Ectodermal cell (in vitro differentiated cells): Measurements from ENCODE around the gene ZNF396.

ENCODE experiments used
- H3K27ac ChIP-seq: 2 replicates; pipeline ENCODE4 v1.7.0; 2013; ENCODE audit warnings: mild to moderate bottlenecking, low read depth, low read length; ENCODE audit not compliant: insufficient read depth, poor library complexity, severe bottlenecking
- H3K27me3 ChIP-seq: 2 replicates; pipeline ENCODE4 v1.7.0; 2013; ENCODE audit warnings: mild to moderate bottlenecking, low read length; ENCODE audit not compliant: insufficient read depth, control insufficient read depth, poor library complexity, severe bottlenecking
- H3K36me3 ChIP-seq: one replicate; pipeline ENCODE4 v1.7.0; 2013; ENCODE audit warnings: low read length; ENCODE audit not compliant: control insufficient read depth, insufficient read depth
- H3K4me1 ChIP-seq: one replicate; pipeline ENCODE4 v1.7.0; 2013; ENCODE audit warnings: low read length; ENCODE audit not compliant: control insufficient read depth, insufficient read depth
- H3K4me3 ChIP-seq: 2 replicates; pipeline ENCODE4 v1.7.0; 2013; ENCODE audit warnings: low read depth, low read length, control low read depth; ENCODE audit not compliant: insufficient read depth
- H3K9me3 ChIP-seq: 2 replicates; pipeline ENCODE4 v1.7.0; 2013; ENCODE audit warnings: mild to moderate bottlenecking, low read length, moderate library complexity; ENCODE audit not compliant: control insufficient read depth
- WGBS, 2 experiments: methylation state at CpG; one replicate each; pipeline ENCODE4 v1.1.7; 2013; ENCODE audit warnings: missing lambda C conversion rate in 2 of 2; 5-methylcytosine and 5-hydroxymethylcytosine counted together

ZNF396 gene

GRCh38 chr18:35343488-35343935, 33.6 kb downstream of the ZNF396 start:
- Histone ChIP-seq H3K27ac (no peak overlapping the region), H3K4me3 (peak overlapping the region; percentile 95), H3K4me1 (peaks cover 6% of the 10 kb centered on the region), H3K36me3 (peaks cover 16% of the 10 kb centered on the region), H3K27me3 (no peaks in the 10 kb centered on the region), H3K9me3 (no peaks in the 10 kb centered on the region)
- WGBS, 2 experiments, result 1% methylated on average over 15 of the region's 15 CpGs

DNA sequence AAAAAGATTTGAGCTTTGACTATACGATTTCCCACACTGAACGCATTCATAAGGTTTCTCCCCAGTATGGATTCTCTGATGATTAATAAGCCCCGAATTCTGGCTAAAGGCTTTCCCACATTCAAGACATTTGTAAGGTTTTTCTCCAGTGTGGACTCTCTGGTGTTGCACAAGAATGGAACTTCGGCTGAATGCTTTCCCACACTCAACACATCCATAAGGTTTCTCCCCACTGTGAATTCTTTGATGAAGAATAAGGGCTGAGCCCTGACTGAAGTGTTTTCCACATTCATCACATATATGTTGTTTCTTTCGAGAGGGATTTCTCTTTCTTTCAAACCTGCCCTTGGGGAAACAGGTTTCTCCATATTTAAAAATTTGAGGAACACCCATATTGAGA, 39.9 kb downstream of the ZNF396 start:
- 92 to 95% methylated on average over 5 of the region's 5 CpGs for WGBS, 2 experiments
- Histone ChIP-seq H3K4me1 (no peaks in the 10 kb centered on the region), H3K9me3 (no peaks in the 10 kb centered on the region), H3K36me3 (peaks cover 46% of the 10 kb centered on the region), H3K4me3 (no peak overlapping the region), H3K27ac (no peak overlapping the region), H3K27me3 (no peaks in the 10 kb centered on the region)

DNA sequence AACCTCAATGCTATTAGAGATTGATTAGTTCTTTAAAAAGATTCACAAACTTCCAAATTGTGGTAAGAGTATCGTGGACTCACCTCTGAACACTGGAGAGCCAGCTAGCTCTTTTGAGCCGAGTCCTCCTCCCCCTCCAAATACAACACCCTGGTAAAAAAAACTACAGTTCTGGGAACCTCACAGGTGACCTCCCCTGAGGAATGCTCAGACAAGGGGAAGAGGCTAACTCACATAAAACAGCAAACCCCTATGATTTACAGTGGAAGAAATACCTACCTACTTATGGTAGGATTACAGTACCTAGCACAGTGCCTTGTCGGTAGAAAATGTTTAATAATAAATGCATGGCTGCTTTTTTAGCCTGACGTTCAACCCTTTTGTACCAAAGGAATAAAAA, 41.3 kb downstream of the ZNF396 start:
- no peaks in the 10 kb centered on the region for H3K4me1 ChIP-seq
- peaks cover 46% of the 10 kb centered on the region for H3K36me3 ChIP-seq
- H3K27me3 ChIP-seq, result no peaks in the 10 kb centered on the region
- no peaks in the 10 kb centered on the region for H3K9me3 ChIP-seq
- H3K27ac ChIP-seq, result no peak overlapping the region
- WGBS, 2 experiments, result 94 to 97% methylated on average over 4 of the region's 4 CpGs
- H3K4me3 ChIP-seq, result no peak overlapping the region

DNA sequence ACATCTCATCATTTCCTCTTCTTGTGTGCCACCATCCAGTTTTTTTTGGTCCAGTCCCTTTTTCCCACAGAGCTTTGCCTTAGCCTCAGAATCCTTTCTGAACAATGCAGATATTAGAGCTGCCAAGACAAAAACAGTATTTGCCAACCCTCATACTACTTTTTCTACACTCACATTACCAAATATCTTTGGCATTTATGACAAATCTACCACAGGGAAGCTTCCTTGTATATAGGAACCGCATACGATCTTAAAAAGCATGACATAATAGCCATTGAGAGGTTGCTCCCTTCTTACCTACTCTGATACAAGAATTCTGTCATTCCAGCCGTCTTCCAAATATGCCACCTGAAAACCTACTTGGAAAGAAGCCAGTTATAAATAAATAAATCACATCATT, 42.3 kb downstream of the ZNF396 start:
- Histone ChIP-seq H3K27me3 (no peaks in the 10 kb centered on the region), H3K9me3 (no peaks in the 10 kb centered on the region), H3K36me3 (peaks cover 41% of the 10 kb centered on the region), H3K27ac (no peak overlapping the region), H3K4me3 (no peak overlapping the region), H3K4me1 (no peaks in the 10 kb centered on the region)
- WGBS, 2 experiments, result 93 to 95% methylated on average over 3 of the region's 3 CpGs

GRCh38 chr18:35334212-35334611, 42.9 kb downstream of the ZNF396 start:
- Histone ChIP-seq H3K36me3 (peaks cover 35% of the 10 kb centered on the region), H3K9me3 (no peaks in the 10 kb centered on the region), H3K4me1 (no peaks in the 10 kb centered on the region), H3K4me3 (no peak overlapping the region), H3K27ac (no peak overlapping the region), H3K27me3 (no peaks in the 10 kb centered on the region)
- WGBS, 2 experiments, result 92 to 100% methylated on average over 1 of the region's 1 CpG

DNA sequence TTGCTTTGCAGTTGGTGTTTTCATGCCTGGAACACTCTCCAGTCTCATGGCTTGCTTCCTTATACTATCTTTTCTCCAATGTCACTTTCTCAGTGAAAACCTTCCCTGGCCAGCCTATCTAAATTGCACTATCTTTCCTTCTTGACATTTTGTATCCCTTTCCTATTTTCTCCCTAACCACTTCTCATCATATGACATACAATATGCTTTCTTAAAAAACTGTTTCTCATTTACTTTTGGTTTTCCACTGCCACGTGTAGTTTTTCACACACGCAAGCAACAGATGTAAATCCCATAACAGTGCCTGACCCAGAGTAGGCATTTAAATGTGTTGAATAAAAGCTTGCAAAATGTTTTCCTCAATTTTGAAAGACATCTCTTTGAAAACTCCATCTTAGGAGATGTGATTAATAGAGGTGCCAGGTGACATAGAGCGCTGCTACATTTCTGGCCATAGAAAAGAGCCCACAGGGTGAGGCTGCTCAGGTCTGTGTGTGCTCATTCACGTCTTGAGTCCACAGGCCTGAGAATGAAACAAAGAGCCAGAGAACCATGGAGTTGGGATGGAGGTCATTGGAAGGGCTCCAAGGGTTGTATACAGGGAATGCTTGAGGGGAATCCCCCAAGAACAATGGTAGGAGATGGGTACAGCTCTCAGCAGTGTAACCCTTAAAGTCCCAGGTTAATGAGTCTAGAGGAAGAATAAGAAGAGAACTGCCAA, 45.6 kb downstream of the ZNF396 start:
- Histone ChIP-seq H3K36me3 (peaks cover 22% of the 10 kb centered on the region), H3K4me3 (no peak overlapping the region), H3K9me3 (no peaks in the 10 kb centered on the region), H3K4me1 (no peaks in the 10 kb centered on the region), H3K27me3 (no peaks in the 10 kb centered on the region), H3K27ac (no peak overlapping the region)
- 68 to 75% methylated on average over 4 of the region's 4 CpGs for WGBS, 2 experiments

GRCh38 chr18:35328868-35329267, 48.3 kb downstream of the ZNF396 start:
- Histone ChIP-seq H3K27me3 (no peaks in the 10 kb centered on the region), H3K27ac (no peak overlapping the region), H3K9me3 (no peaks in the 10 kb centered on the region)

GRCh38 chr18:35326695-35327387, 50.3 kb downstream of the ZNF396 start:
- no peaks in the 10 kb centered on the region for H3K9me3 ChIP-seq
- H3K27me3 ChIP-seq, result no peaks in the 10 kb centered on the region
- peaks cover 7% of the 10 kb centered on the region for H3K4me1 ChIP-seq
- WGBS, 2 experiments, result 77 to 83% methylated on average over 3 of the region's 3 CpGs
- H3K27ac ChIP-seq, result no peak overlapping the region
- H3K4me3 ChIP-seq, result no peak overlapping the region
- no peaks in the 10 kb centered on the region for H3K36me3 ChIP-seq

More at GRCh38 chr18:35328868-35329267, 48.3 kb downstream of the ZNF396 start:
- no peak overlapping the region for H3K4me3 ChIP-seq
- H3K4me1 ChIP-seq, result peaks cover 7% of the 10 kb centered on the region
- H3K36me3 ChIP-seq, result peaks cover 7% of the 10 kb centered on the region

- WGBS, 2 experiments, result 100% methylated on average over 1 of the region's 2 CpGs; no CpG with 5 or more reads in 1 of the 2 experiments
- Histone ChIP-seq H3K9me3 (no peaks in the 10 kb centered on the region), H3K4me1 (peaks cover 7% of the 10 kb centered on the region), H3K27ac (no peak overlapping the region), H3K4me3 (no peak overlapping the region), H3K36me3 (no peaks in the 10 kb centered on the region), H3K27me3 (no peaks in the 10 kb centered on the region)
These were observed 52.0 kb downstream of the ZNF396 start for GRCh38 chr18:35324926-35325655.
